ENCODE results near the gene DCLK1.

Gene DCLK1

GRCh38 chr13:36124236-36124822, 6.9 kb downstream of the DCLK1 start:
- no peak for TF ChIP-seq CTCF (IDR thresholded peaks at IDR 0.05; ENCODE audit: borderline replicate concordance, insufficient read depth, low read depth, low read length)
- no peak overlapping the region for H3K4me3 ChIP-seq (ENCODE audit: low read depth, low read length)

- TF ChIP-seq CTCF (IDR thresholded peaks at IDR 0.05; ENCODE audit: borderline replicate concordance, insufficient read depth, low read depth, low read length): no peak
Observed at GRCh38 chr13:36115306-36115705, 15.9 kb downstream of the DCLK1 start.

GRCh38 chr13:36114233-36114632, 16.9 kb downstream of the DCLK1 start:
- no peak for TF ChIP-seq CTCF (IDR thresholded peaks at IDR 0.05; ENCODE audit: borderline replicate concordance, insufficient read depth, low read depth, low read length)
- H3K4me3 ChIP-seq (ENCODE audit: low read depth, low read length): no peak overlapping the region

More at GRCh38 chr13:36115306-36115705, 15.9 kb downstream of the DCLK1 start:
- H3K4me3 ChIP-seq (ENCODE audit: low read depth, low read length): no peak overlapping the region

GRCh38 chr13:36108954-36109353, 22.2 kb downstream of the DCLK1 start:
- no peak overlapping the region for H3K4me3 ChIP-seq (ENCODE audit: low read depth, low read length)
- TF ChIP-seq CTCF (IDR thresholded peaks at IDR 0.05; ENCODE audit: borderline replicate concordance, insufficient read depth, low read depth, low read length): no peak

GRCh38 chr13:36108342-36108741, 22.8 kb downstream of the DCLK1 start:
- TF ChIP-seq CTCF (IDR thresholded peaks at IDR 0.05; ENCODE audit: borderline replicate concordance, insufficient read depth, low read depth, low read length): no peak
- H3K4me3 ChIP-seq (ENCODE audit: low read depth, low read length): no peak overlapping the region

GRCh38 chr13:36107521-36107920, 23.7 kb downstream of the DCLK1 start:
- no peak for TF ChIP-seq CTCF (IDR thresholded peaks at IDR 0.05; ENCODE audit: borderline replicate concordance, insufficient read depth, low read depth, low read length)
- no peak overlapping the region for H3K4me3 ChIP-seq (ENCODE audit: low read depth, low read length)

- TF ChIP-seq CTCF (IDR thresholded peaks at IDR 0.05; ENCODE audit: borderline replicate concordance, insufficient read depth, low read depth, low read length): no peak
Observed at GRCh38 chr13:36105726-36106125, 25.5 kb downstream of the DCLK1 start.

More at GRCh38 chr13:36105726-36106125, 25.5 kb downstream of the DCLK1 start:
- H3K4me3 ChIP-seq (ENCODE audit: low read depth, low read length): no peak overlapping the region
